Measurements from ENCODE around the gene CCDC70. TPM values are rescaled to one million over a fixed set of nuclear protein-coding genes. Genes with fewer than 3 reads are reported as not detected.

The CCDC70 gene
- total RNA-seq = not detected
- not detected for polyA plus RNA-seq
- long read RNA-seq, donor 1 = 0 reads
- long read RNA-seq, donor 2 = 0 reads
- long read RNA-seq, donor 3 = 0 reads
- long read RNA-seq, donor 4 = 0 reads
- long read RNA-seq, donor 5 = 0 reads
- long read RNA-seq, donor 6, partial matches to known transcripts = 16 of 16 reads
- long read RNA-seq, donor 6, other reads (novel, unspliced or antisense) = 0 of 16 reads
- long read RNA-seq, donor 7 = 0 reads
- long read RNA-seq, donor 8 = 0 reads
- long read RNA-seq, donor 9 = 0 reads
- long read RNA-seq, donor 10 = 0 reads

- intact Hi-C loops (cut with DNase I; ENCODE audit: low total_unique reads) = no loop called here
- Histone ChIP-seq H3K27ac (no peak within 1 kb of the TSS), H3K4me3 (no peak within 1 kb of the TSS), H3K4me1 (no peaks in the 10 kb centered on the region), H3K27me3 (no peaks in the 10 kb centered on the region), H3K36me3 (no peaks in the 10 kb centered on the region), H3K9me3 (no peaks in the 10 kb centered on the region)
- WGBS, 5 donors = 76 to 91% (median 85%) methylated on average over 5 of the region's 5 CpGs
- DNase-seq = no peak
- TF ChIP-seq EP300 (IDR thresholded peaks at IDR 0.05) (no peak), POLR2AphosphoS5 (IDR thresholded peaks at IDR 0.05) (no peak), POLR2A (IDR thresholded peaks at IDR 0.05) (no peak)
- TF ChIP-seq, protein P1, sequence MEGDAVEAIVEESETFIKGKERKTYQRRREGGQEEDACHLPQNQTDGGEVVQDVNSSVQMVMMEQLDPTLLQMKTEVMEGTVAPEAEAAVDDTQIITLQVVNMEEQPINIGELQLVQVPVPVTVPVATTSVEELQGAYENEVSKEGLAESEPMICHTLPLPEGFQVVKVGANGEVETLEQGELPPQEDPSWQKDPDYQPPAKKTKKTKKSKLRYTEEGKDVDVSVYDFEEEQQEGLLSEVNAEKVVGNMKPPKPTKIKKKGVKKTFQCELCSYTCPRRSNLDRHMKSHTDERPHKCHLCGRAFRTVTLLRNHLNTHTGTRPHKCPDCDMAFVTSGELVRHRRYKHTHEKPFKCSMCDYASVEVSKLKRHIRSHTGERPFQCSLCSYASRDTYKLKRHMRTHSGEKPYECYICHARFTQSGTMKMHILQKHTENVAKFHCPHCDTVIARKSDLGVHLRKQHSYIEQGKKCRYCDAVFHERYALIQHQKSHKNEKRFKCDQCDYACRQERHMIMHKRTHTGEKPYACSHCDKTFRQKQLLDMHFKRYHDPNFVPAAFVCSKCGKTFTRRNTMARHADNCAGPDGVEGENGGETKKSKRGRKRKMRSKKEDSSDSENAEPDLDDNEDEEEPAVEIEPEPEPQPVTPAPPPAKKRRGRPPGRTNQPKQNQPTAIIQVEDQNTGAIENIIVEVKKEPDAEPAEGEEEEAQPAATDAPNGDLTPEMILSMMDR (IDR thresholded peaks at IDR 0.05) = no peak
These were observed at the start of gene CCDC70 for GRCh38 chr13:51861723-51862300. CCDC70 (plus strand) TSS chr13:51861969; CDS start chr13:51865412, 3,443 bp downstream.

DNA sequence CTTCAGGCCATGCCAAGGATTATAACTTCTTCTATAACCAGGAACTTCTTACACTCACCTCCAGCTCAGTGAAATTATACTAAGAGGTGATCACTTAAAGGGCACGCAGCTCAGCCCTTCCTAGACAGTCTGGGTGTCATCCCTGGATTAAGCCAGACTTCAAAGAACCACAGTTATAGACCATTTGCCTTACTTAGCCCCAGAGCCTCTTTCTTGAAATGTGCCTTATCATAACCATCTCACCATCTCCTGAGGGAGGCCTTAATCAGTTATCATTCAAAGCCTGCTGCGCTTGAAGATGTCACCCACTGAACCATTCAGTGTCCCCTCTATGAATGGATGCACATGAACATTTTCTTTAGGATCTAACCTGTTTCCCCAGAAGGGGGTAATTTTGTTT is 47.7 kb upstream of the CCDC70 start:
- intact Hi-C loops (cut with DNase I; ENCODE audit: low total_unique reads) = loop anchor here (10.0 kb wide), 1 partner anchor 311 kb away; the partner anchor contains the start of gene NEK5
- peaks cover 7 to 18% (median 17%) of the 10 kb centered on the region in 4 donors for H3K4me1 ChIP-seq
- no peaks in the 10 kb centered on the region for H3K27me3 ChIP-seq
- no peak overlapping the region for H3K27ac ChIP-seq
- H3K36me3 ChIP-seq = no peaks in the 10 kb centered on the region
- no peak for TF ChIP-seq POLR2AphosphoS5 (IDR thresholded peaks at IDR 0.05)
- no peak for TF ChIP-seq EP300 (IDR thresholded peaks at IDR 0.05)
- TF ChIP-seq, protein P1 (IDR thresholded peaks at IDR 0.05) = no peak
- TF ChIP-seq POLR2A (IDR thresholded peaks at IDR 0.05) = no peak
- 94 to 100% (median 98%) methylated on average over 2 of the region's 2 CpGs for WGBS, 5 donors
- H3K9me3 ChIP-seq = no peaks in the 10 kb centered on the region
- no peak for DNase-seq
- no peak overlapping the region for H3K4me3 ChIP-seq

DNA sequence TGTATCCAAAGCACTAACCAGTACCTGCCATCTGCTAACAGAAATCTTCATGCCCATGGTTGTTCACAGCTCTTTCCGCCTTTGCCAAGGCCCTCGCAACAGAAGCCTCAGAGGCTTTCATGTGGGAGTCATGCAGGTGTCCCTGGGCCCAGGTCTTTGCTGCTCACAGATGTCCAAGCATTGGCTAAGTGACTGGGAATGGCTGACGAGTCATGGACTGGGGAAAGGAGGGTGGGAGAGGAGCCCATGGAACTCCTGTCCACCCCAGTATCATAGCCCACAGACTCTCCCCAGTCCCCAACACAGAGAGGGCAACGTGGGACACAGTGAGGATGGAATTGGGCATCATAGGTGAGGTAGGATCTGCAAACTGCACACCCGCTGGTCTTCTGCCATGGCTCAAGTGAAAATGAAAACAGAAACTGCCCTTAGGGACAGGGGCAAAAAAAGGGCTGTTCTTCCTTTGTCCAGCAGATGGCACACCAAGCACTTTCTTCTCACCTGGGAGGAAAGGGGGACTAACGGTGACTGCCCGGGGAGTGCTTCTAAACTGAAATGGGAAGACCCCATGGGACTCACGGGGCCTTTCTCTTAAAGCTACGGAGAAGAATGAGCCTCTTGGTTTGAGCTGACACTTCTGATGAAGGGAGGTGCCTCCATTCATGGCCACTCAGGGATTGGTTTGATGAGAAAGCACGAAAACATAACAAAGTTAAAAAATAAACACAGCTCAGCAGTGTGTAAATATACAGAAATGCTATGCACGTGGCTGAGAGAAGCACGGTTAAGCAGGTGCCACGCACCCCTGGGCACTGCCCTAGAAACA is 46.7 kb upstream of the CCDC70 start:
- no peaks in the 10 kb centered on the region for H3K27me3 ChIP-seq
- 15 to 22% (median 17%) methylated on average over 12 to 13 of the region's 13 CpGs for WGBS, 5 donors
- intact Hi-C loops (cut with DNase I; ENCODE audit: low total_unique reads) = loop anchor here (10.0 kb wide), 1 partner anchor 310 kb away; the partner anchor contains the start of gene NEK5
- H3K4me1 ChIP-seq = peaks cover 7 to 27% (median 23%) of the 10 kb centered on the region in 4 donors
- H3K36me3 ChIP-seq = no peaks in the 10 kb centered on the region
- TF ChIP-seq POLR2AphosphoS5 (IDR thresholded peaks at IDR 0.05) (peak in 1 of 3 donors; percentile 55), EP300 (IDR thresholded peaks at IDR 0.05) (no peak)
- TF ChIP-seq, protein P1 (IDR thresholded peaks at IDR 0.05) = peak in 5 of 7 experiments; percentile 71 to 85 (median 80)
- H3K9me3 ChIP-seq = no peaks in the 10 kb centered on the region
- peak overlapping the region in 1 of 5 donors; percentile 23 for H3K27ac ChIP-seq
- peak; percentile 78 to 88 for DNase-seq
- H3K4me3 ChIP-seq = peak overlapping the region; percentile 14 to 29 (median 24)

DNA sequence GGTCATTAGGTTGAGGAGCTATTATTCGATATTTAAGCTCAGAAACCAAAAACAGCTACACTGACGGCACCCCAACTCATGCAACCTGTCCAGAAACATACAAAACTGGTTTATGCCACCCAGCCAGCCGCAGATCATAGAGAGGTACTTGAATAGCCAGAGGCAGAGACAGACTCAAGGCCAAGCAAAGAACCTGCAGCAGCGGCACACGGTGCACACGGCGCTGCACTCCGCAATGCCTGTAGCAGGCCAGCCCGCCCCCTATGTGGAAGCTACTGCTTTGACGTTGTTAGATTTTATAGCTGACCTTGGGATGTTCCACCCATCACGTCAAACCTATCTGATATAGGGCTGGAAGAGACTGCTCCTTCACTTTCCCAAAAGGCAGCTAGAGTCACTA is 45.9 kb upstream of the CCDC70 start:
- no peak for DNase-seq
- WGBS, 5 donors = 72 to 81% (median 78%) methylated on average over 11 of the region's 11 CpGs
- no peak overlapping the region for H3K27ac ChIP-seq
- no peaks in the 10 kb centered on the region for H3K27me3 ChIP-seq
- peaks cover 7 to 27% (median 23%) of the 10 kb centered on the region in 4 donors for H3K4me1 ChIP-seq
- H3K36me3 ChIP-seq = no peaks in the 10 kb centered on the region
- intact Hi-C loops (cut with DNase I; ENCODE audit: low total_unique reads) = loop anchor here (10.0 kb wide), 1 partner anchor 309 kb away; the partner anchor contains the start of gene NEK5
- TF ChIP-seq, protein P1 (IDR thresholded peaks at IDR 0.05) = no peak
- TF ChIP-seq POLR2A (IDR thresholded peaks at IDR 0.05) (no peak), POLR2AphosphoS5 (IDR thresholded peaks at IDR 0.05) (no peak), EP300 (IDR thresholded peaks at IDR 0.05) (no peak)
- no peak overlapping the region for H3K4me3 ChIP-seq
- H3K9me3 ChIP-seq = no peaks in the 10 kb centered on the region
